Uterus (tissue), 4 donors: ENCODE data around the gene ATP6V0D1. TPM values are rescaled to one million over a fixed set of nuclear protein-coding genes. Genes with fewer than 3 reads are reported as not detected.

Experiments used
- DNase-seq, 2 donors: peaks; one replicate each; pipeline ENCODE4 v3.0.0-alpha.2; 2019 to 2020
- H3K27ac ChIP-seq, 2 donors: fragments of 200-600 bp; sonication (generic); 1 replicate in 1 of 2; 2 replicates in 1 of 2; pipeline ENCODE4 v1.5.1; 2016 to 2018
- H3K27me3 ChIP-seq, 2 donors: fragments of 200-600 bp; sonication (generic); one replicate each; pipeline ENCODE4 v1.5.1; 2018 to 2019; ENCODE audit warnings: control low read depth in 1 of 2
- H3K36me3 ChIP-seq, 2 donors: fragments of 200-600 bp; sonication (generic); one replicate each; pipeline ENCODE4 v1.5.1; 2019; ENCODE audit warnings: control low read depth in 1 of 2
- H3K4me1 ChIP-seq, 2 donors: fragments of 200-600 bp; sonication (generic); one replicate each; pipeline ENCODE4 v1.5.1; 2018 to 2019; ENCODE audit warnings: control low read depth in 1 of 2
- H3K4me3 ChIP-seq, 2 donors: fragments of 200-600 bp; sonication (generic); 1 replicate in 1 of 2; 2 replicates in 1 of 2; pipeline ENCODE4 v1.5.1; 2018 to 2019; ENCODE audit warnings: mild to moderate bottlenecking in 1 of 2
- H3K9me3 ChIP-seq, 2 donors: fragments of 200-600 bp; sonication (generic); one replicate each; pipeline ENCODE4 v1.5.1; 2019; ENCODE audit warnings: control low read depth in 1 of 2
- POLR2A ChIP-seq, 2 donors: fragments of 450-650 bp; IDR thresholded peaks; one replicate each; pipeline ENCODE4 v1.6.1; 2016; ENCODE audit warnings: antibody characterized with exemption in 2 of 2, mild to moderate bottlenecking in 1 of 2, moderate library complexity in 1 of 2
- intact Hi-C: fragments of 100-400 bp; cut with DNase I; formaldehyde crosslinking; loops from one replicate; pipeline ENCODE4 v1.15.1; 2023; ENCODE audit warnings: low total_unique reads
- total RNA-seq, 4 donors: library from RNA; depleted of rRNA in 3 of 4; stranded (reverse); fragments of >200 nt in 3 of 4; gene quantifications; one replicate each; pipeline versions ENCODE4 v1.1.0 to v1.2.4, GENCODE V29; 2014 to 2023
- TF ChIP-seq, protein P1 (sequence below), 4 experiments: fragments of 200-600 bp in 2 of 4; fragments of 450-650 bp in 2 of 4; sonication (generic) in 2 of 4; IDR thresholded peaks; one replicate each; pipeline ENCODE4 v1.5.1; 2016 to 2019; ENCODE audit warnings: antibody characterized with exemption in 4 of 4, mild to moderate bottlenecking in 2 of 4, moderate library complexity in 1 of 4
- donor health status: DM: yes; HTN: yes; CAD: no.

ATP6V0D1 gene
- total RNA-seq, 4 donors from 2014 or later = 67.4 to 243 (median 100) TPM

DNA sequence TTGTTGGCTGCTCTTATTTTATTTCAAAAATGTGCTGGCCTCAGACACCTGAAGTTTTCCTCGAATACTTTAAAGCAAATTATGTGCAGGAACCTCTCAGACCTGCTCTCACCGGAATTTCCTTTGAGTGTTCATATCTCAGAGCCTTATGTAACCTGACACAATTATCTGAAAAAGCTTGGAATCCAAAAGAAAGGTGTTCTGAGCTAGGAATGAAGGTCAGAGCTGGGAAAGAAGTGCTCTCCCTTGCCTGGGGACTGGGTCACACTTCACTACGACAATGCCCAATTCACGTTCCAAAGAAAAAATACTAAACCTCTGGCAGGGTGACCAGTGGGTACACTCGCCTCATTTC lies 56.7 kb downstream of the ATP6V0D1 start:
- no peak overlapping the region for H3K4me3 ChIP-seq
- no peaks in the 10 kb centered on the region for H3K27me3 ChIP-seq
- no peaks in the 10 kb centered on the region for H3K36me3 ChIP-seq
- no peak overlapping the region for H3K27ac ChIP-seq
- no peak for DNase-seq
- H3K4me1 ChIP-seq = peaks cover 0 to 8% of the 10 kb centered on the region in 2 donors
- intact Hi-C loops = no loop called here
- TF ChIP-seq POLR2A (IDR thresholded peaks at IDR 0.05) = no peak
- TF ChIP-seq, protein P1, sequence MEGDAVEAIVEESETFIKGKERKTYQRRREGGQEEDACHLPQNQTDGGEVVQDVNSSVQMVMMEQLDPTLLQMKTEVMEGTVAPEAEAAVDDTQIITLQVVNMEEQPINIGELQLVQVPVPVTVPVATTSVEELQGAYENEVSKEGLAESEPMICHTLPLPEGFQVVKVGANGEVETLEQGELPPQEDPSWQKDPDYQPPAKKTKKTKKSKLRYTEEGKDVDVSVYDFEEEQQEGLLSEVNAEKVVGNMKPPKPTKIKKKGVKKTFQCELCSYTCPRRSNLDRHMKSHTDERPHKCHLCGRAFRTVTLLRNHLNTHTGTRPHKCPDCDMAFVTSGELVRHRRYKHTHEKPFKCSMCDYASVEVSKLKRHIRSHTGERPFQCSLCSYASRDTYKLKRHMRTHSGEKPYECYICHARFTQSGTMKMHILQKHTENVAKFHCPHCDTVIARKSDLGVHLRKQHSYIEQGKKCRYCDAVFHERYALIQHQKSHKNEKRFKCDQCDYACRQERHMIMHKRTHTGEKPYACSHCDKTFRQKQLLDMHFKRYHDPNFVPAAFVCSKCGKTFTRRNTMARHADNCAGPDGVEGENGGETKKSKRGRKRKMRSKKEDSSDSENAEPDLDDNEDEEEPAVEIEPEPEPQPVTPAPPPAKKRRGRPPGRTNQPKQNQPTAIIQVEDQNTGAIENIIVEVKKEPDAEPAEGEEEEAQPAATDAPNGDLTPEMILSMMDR (IDR thresholded peaks at IDR 0.05) = no peak
- no peaks in the 10 kb centered on the region for H3K9me3 ChIP-seq

DNA sequence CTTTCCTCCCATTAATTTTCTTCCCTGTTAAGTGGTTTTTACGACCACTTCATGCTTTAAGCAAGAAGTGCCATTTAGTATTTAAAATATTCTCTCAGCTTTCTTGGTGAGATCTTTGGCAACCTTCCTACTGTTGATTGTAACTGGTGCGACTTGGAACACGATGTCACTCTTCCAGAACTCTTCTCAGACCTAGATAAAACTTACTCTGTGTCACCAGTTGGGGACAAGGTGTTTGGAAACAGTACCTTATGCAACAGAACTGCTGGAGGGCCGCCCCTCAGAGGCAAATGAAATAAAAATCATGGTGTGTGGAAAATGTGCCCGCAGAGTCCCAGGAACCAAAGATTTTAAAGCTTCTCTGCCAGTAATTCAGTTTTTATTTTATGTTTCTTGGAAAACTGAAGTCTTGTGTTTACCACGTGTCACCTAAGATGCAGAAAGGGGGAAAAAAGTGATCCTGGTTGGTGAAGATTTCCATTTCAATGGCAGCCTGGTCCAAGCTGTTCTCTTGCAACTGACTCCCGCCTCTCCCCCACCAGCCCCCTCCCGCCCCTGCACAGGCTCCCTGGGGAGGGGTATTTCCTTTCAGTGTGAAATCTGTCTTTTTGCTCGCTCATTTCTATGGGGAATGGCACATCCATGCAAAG lies 57.2 kb downstream of the ATP6V0D1 start:
- intact Hi-C loops = no loop called here

DNA sequence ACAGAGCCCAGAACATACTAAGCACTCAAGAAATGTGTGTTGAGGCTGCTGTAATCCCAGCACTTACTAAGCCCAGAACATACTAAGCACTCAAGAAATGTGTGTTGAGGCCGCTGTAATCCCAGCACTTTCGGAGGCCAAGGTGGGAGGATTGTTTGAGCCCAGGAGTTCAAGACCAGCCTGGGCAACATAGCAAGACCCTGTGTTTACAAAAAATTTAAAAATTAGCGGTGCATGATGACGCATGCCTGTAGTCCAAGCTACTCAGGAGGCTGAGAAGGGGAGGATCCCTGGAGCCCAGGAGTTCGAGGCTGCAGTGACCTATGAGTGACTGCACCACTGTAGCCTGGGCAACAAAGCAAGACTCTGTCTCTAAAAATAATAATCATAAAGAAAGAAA lies 57.9 kb downstream of the ATP6V0D1 start:
- H3K36me3 ChIP-seq = no peaks in the 10 kb centered on the region
- no peaks in the 10 kb centered on the region for H3K27me3 ChIP-seq
- TF ChIP-seq POLR2A (IDR thresholded peaks at IDR 0.05) = no peak
- TF ChIP-seq, protein P1 (IDR thresholded peaks at IDR 0.05) = no peak
- intact Hi-C loops = no loop called here
- H3K9me3 ChIP-seq = no peaks in the 10 kb centered on the region
- H3K4me1 ChIP-seq = peaks cover 0 to 2% of the 10 kb centered on the region in 2 donors
- no peak for DNase-seq
- no peak overlapping the region for H3K27ac ChIP-seq
- H3K4me3 ChIP-seq = no peak overlapping the region

More for the DNA sequence above, 57.2 kb downstream of the ATP6V0D1 start:
- H3K4me3 ChIP-seq = no peak overlapping the region
- no peaks in the 10 kb centered on the region for H3K9me3 ChIP-seq
- no peak overlapping the region for H3K27ac ChIP-seq
- H3K27me3 ChIP-seq = no peaks in the 10 kb centered on the region
- peaks cover 0 to 8% of the 10 kb centered on the region in 2 donors for H3K4me1 ChIP-seq
- DNase-seq = no peak
- H3K36me3 ChIP-seq = no peaks in the 10 kb centered on the region
- TF ChIP-seq POLR2A (IDR thresholded peaks at IDR 0.05) = no peak
- TF ChIP-seq, protein P1 (IDR thresholded peaks at IDR 0.05) = no peak

DNA sequence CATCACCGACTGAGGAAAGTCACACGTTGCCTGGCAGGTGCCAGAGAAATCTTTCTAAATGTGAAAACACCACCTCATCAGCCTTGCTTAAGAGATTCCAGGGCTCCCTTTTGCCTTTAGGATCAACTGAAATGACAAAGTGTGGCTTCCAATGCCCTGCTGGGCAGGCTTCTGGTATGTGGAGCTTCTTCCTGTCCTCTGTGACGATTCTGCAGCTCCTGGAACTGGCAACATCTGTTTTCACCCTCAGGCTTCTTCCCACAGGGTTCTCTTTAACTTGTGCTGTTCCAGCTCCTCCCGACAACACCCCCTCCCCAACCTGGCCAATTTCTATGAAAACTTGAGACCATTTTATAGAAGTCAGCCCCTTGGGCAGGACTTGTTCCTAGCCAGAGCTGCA lies 59.9 kb downstream of the ATP6V0D1 start:
- H3K27ac ChIP-seq = no peak overlapping the region
- H3K27me3 ChIP-seq = no peaks in the 10 kb centered on the region
- DNase-seq = no peak
- no peaks in the 10 kb centered on the region for H3K4me1 ChIP-seq
- no peaks in the 10 kb centered on the region for H3K36me3 ChIP-seq
- TF ChIP-seq POLR2A (IDR thresholded peaks at IDR 0.05) = no peak
- TF ChIP-seq, protein P1 (IDR thresholded peaks at IDR 0.05) = no peak
- intact Hi-C loops = no loop called here
- H3K9me3 ChIP-seq = no peaks in the 10 kb centered on the region
- no peak overlapping the region for H3K4me3 ChIP-seq

DNA sequence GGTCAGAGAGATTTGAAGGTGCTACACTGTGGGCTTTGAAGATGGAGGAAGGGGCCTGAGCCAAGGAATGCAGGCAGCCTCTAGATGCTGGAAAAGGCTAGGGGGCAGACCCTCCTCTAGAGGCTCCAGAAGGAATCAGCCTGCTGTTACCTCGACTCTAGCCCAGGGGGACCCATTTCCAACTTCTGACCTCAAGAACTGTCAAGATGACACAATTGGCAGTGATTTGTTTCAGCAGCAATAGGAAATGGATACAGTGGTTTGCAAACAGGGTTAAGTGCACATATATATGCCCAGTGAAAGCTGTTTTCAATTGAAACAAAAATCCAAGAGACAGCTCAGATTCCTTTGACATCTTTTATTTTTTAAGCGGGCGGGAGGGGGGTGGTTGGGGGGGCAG lies 61.0 kb downstream of the ATP6V0D1 start:
- no peaks in the 10 kb centered on the region for H3K27me3 ChIP-seq
- TF ChIP-seq, protein P1 (IDR thresholded peaks at IDR 0.05) = no peak
- TF ChIP-seq POLR2A (IDR thresholded peaks at IDR 0.05) = no peak
- H3K36me3 ChIP-seq = no peaks in the 10 kb centered on the region
- H3K9me3 ChIP-seq = no peaks in the 10 kb centered on the region
- no peaks in the 10 kb centered on the region for H3K4me1 ChIP-seq
- intact Hi-C loops = no loop called here
- no peak overlapping the region for H3K4me3 ChIP-seq
- H3K27ac ChIP-seq = no peak overlapping the region
- DNase-seq = no peak
